ENCODE measurements around the gene SLC6A18.
"Not testable (repeated sequence)": the region's sequence is repeated elsewhere in the genome, so short reads cannot be mapped to it uniquely, and the experiment has no call there.

Gene SLC6A18

GRCh38 chr5:1278656-1279442 is 53.7 kb downstream of the SLC6A18 start:
- DNase-seq: no peak

GRCh38 chr5:1279443-1280151 is 54.4 kb downstream of the SLC6A18 start:
- DNase-seq: no peak

GRCh38 chr5:1280177-1281037 is 55.2 kb downstream of the SLC6A18 start:
- DNase-seq: no peak

DNA sequence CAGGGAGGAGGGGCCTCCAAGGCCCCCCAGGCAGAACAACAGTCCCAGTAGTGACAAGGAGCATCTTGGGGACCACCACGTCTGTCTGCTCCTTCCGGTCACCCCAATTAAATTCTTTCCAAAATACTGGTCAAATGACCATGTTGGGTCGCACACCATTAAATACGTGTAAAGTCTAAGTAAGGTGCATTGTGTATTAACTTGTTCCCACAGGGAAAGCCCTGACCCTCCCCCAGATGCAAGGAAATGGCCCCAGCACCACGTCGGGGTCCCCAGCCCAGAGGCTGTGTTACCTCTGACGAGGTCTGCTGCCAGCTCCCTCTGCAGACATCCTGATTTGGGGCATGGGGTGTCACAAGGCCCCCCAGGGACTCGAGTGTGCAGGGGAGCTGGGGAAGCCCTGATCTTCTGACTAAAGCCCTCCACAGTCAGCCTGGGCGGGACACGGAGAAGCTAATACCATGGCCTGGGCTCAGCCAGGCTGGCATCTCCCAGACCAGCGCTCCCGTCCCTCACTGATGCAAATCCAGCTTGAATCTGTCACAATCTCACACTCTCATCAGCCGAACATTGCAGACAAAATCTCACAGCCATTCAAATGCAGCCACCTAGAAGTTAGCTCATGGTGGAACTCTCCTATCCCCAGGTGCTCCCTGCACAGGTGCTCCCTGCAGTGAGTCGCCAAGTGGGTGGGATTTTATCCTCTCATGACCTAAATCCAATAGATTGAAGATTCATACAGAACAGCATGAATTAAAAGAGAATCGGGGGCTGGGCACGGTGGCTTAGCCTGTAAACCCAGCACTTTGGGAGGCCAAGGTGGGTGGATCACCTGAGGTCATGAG is 56.1 kb downstream of the SLC6A18 start:
- DNase-seq: no peak

DNA sequence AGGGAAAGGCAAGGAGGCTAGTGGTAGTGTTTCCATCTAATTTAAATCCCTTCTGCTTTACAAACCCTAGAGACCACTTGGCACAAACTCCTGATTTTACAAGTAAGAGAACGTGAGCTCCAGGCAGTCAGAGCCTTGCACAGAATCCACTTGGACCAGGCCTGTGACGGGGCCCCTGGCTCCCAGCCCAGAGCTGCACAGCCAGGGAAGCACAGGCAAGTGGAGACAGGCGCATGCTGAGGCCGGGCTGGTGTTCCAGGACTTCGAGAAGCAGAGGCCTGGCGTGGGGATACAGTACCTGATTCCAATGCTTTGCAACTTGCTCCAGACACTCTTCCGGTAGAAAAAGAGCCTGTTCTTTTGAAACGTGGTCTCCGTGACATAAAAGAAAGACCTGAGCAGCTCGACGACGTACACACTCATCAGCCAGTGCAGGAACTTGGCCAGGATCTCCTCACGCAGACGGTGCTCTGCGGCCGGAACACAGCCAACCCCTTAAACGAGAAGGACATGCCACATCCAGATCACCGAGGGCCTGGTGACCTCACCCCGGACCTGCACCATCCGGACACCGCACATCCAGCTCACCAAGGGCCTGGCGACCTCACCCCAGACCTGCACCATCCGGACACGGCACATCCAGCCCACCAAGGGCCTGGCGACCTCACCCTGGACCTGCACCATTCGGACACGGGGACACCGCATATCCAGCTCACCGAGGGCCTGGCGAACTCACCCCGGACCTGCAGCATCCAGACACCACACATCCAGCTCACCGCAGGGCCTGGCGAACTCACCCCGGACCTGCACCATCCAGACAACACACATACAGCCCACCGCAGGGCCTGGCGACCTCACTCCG is 57.2 kb downstream of the SLC6A18 start:
- no peak for DNase-seq

GRCh38 chr5:1282993-1283728 is 58.0 kb downstream of the SLC6A18 start:
- not testable (repeated sequence) for DNase-seq

GRCh38 chr5:1283729-1284041 is 58.5 kb downstream of the SLC6A18 start:
- DNase-seq: not testable (repeated sequence)

GRCh38 chr5:1284336-1284970 is 59.3 kb downstream of the SLC6A18 start:
- DNase-seq: not testable (repeated sequence)

DNA sequence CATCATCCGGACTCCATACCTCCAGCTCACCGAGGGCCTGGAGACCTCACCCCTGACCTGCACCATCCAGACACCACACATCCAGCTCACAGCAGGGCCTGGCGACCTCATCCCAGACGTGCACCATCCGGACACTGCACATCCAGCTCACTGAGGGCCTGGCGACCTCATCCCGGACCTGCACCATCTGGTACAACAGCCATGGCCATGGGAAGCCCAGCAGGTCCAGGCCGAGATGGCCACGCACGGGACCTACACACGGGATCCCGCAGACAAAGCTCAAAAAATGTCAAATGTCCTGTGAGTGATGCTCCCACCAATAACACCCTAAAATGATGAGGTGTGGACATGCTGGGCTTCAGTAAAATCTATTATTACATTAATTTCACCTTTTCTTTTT is 60.0 kb downstream of the SLC6A18 start:
- no peak for DNase-seq

GRCh38 chr5:1285883-1286291 is 60.7 kb downstream of the SLC6A18 start:
- no peak for DNase-seq

DNA sequence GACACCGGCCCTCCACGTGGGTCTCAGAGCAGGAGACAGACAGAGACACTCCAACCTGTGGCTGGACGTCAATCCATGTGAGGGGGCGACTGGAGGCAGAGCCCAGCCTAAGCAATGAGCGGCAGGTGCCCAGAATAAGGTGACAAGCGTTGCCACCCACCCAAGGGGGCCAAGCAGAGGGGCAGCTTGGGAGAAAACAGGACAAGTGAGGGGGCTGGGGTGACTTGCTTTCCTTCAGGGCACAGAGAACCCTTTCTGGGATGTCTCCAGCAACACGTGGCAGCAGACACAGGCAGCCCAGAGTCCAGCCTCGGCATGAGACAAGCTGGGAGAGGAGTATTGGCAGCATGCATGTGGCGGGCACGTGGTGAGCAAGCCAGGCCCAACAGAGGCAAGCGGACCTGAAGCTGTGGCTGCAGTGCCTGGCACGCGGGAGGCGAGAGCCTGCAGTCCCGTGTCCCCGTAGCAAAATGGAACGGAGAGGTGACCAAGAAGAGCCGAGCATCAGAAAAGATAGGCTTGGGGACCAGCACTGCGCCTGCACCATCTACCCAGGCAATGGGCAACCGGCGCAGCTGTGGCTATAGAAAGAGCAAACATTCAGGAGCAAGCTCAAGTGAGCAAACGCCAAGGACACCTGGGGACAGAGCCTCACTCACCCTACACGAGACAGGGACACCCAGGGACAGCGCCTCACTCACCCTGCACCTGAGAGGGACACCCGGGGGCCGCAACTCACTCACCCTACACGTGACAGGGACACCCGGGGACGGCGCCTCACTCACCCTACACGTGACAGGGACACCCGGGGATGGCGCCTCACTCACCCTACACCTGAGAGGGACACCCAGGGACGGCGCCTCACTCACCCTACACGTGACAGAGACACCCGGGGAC is 63.5 kb downstream of the SLC6A18 start:
- DNase-seq: no peak

DNA sequence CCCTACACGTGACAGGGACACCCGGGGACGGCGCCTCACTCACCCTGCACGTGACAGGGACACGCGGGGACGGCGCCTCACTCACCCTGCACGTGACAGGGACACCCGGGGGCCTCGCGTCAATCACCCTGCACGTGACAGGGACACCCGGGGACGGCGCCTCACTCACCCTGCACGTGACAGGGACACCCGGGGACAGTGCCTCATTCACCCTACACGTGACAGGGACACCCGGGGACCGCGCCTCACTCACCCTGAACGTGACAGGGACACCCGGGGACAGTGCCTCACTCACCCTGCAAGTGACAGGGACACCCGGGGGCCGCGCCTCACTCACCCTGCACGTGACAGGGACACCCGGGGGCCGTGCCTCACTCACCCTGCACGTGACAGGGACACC is 64.4 kb downstream of the SLC6A18 start:
- not testable (repeated sequence) for DNase-seq

DNA sequence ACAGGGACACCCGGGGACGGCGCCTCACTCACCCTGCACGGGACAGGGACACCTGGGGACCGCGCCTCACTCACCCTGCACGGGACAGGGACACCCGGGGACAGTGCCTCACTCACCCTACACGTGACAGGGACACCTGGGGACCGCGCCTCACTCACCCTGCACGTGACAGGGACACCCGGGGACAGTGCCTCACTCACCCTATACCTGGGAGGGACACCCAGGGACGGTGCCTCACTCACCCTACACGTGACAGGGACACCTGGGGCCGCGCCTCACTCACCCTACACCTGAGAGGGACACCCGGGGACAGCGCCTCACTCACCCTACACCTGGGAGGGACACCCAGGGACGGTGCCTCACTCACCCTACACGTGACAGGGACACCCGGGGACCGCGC is 65.8 kb downstream of the SLC6A18 start:
- not testable (repeated sequence) for DNase-seq

DNA sequence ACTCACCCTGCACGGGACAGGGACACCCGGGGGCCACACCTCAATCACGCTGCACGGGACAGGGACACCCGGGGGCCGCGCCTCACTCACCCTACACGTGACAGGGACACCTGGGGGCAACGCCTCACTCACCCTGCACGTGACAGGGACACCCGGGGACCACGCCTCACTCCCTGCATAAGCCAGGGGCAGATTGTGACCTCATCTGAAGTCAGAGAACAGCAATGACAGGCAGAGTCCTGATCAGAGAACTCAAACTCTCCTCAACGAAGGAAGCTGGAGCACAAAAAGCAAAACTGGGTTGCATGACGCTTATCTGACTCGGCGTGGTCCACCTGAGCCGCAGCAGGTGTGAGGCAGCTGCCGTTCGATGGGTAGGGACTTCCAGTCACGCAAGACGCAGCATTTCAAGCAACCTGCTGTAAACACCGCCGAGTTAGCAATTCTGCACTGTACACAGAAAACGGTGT is 66.5 kb downstream of the SLC6A18 start:
- DNase-seq: no peak

DNA sequence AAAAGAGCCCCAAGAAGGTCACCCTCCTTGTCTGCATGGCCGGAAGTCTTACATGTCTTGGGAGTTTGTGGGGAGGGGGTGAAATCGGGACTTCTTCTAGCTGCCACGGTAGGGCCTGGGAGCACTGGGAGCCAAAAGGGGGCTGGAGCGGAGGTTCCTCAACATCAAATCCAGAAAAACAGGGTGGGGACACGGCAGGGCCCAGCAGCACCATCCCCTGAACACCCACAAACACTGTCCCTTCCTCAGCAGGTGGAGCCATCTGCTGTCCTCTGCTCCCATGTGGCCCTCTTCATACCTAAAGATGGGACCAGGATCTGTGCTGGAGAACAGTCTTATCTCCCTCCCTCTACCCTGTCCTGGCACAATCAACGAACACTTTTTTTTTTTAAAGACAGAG is 67.0 kb downstream of the SLC6A18 start:
- DNase-seq: no peak

GRCh38 chr5:1292846-1293415 is 67.8 kb downstream of the SLC6A18 start:
- DNase-seq: no peak

DNA sequence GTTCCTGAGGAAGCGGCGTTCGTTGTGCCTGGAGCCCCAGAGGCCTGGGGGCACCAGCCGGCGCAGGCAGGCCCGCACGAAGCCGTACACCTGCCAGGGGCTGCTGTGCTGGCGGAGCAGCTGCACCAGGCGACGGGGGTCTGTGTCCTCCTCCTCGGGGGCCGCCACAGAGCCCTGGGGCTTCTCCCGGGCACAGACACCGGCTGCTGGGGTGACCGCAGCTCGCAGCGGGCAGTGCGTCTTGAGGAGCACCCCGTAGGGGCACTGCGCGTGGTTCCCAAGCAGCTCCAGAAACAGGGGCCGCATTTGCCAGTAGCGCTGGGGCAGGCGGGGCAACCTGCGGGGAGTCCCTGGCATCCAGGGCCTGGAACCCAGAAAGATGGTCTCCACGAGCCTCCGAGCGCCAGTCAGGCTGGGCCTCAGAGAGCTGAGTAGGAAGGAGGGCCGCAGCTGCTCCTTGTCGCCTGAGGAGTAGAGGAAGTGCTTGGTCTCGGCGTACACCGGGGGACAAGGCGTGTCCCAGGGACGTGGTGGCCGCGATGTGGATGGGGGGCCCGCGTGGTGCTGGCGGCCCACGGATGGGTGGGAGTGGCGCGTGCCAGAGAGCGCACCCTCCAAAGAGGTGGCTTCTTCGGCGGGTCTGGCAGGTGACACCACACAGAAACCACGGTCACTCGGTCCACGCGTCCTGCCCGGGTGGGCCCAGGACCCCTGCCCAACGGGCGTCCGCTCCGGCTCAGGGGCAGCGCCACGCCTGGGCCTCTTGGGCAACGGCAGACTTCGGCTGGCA is 68.4 kb downstream of the SLC6A18 start:
- no peak for DNase-seq
